NCI-H1092 (cell line): Measurements from ENCODE around the gene VTI1A.
A peak's percentile ranks its signal among the peaks of the same experiment; 100 is the strongest.

Experiments used
- DNase-seq: peaks from one replicate; lab custom pipeline; 2025; lab: John Stamatoyannopoulos, UW

VTI1A gene

DNA sequence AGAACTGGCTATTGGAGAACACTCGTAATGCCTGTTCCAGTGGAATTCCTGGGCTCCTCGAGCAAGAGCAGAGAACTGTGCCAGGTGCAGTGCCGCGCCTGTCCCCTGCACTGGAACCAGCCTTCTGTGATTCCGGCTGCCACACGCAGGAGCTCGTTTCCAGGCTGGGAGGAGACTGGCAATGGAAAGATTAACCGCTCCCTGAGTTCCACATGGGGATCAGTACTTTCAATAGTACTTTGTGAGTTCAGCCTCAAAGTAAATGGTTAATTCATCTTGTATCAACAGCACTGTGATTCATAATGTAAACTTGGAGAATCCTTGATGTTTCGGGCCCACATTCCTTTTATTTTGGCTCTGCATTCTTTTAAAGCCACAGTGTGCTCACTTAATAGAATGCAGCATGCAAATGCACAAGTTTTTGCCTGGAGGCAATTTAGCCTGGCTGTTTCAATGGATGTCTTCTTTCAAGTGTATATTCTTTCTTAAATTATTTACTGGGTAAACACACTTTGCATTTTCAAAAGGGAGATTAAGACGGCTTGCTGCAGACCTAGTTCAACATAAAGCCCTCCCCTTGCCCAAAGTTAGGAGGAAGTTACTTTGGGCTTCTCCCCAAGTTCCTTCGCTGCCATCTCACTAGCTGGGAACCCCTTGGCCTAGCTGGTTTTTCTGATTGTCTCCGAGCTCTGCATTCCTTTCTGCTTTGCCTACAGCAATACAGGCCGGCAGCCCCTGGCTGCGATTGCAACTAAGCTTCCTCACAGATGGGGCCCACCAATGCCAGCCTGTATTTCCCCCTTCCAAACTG is 364.9 kb downstream of the VTI1A start:
- DNase-seq = no peak

DNA sequence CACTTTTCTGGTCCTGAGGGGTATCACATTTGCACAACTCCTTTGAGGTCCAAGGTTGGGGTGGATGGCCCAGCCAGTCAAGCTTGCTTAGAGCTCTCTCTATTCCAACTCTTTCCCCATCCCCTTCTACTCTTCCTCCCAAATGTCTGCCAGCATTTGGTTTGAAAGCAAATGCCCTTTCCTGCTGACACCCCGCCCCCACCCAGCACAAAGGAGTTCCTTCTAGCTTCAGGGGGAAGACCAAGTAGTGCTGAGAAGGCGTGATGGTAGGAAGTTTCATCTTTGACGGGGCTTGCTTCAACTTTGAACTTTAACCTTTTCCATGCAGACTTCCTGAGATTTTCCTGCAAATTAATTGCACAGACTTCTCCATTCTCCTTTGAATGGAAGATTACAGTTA is 365.6 kb downstream of the VTI1A start:
- DNase-seq = no peak

GRCh38 chr10:112813866-112814591 is 367.0 kb downstream of the VTI1A start:
- DNase-seq = no peak

DNA sequence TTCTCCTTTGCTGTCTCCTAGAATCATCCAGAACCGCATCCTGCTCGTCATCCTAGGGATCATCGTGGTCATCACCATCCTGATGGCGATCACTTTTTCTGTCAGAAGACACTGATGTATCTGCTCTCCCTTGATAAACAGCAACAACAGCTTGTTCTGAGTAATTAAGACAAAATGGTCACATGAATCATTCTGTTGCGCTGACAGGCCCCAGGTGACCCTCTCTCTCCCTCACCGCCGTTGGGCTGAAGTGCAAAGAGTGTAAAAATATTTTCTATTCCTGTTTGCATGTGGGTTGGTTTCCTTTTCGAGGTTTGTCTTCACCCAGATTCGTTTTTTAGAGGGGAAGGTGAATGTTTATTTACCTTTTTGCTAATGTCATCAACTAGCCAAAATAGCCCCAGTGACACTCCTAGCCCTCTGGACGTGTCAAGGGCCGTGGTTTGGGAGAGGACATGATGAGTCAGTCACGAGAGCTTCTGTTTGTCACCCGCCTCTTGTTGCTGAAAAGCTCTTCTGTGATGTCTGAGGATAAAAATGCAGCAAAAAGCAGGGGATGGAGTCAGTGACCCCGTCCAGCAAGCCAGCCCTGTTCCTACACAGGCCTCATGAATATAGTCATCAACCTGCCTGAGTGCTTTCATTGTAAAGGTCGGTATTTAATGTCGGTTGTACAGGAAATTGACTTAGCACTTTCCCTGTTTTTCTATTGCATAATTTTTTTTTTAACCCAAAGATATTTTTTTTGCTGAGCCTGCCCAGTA is 368.4 kb downstream of the VTI1A start:
- DNase-seq = no peak

- DNase-seq = no peak
Observed at GRCh38 chr10:112816033-112816430, 369.0 kb downstream of the VTI1A start.

- no peak for DNase-seq
Observed at GRCh38 chr10:112816891-112817290, 369.9 kb downstream of the VTI1A start.

DNA sequence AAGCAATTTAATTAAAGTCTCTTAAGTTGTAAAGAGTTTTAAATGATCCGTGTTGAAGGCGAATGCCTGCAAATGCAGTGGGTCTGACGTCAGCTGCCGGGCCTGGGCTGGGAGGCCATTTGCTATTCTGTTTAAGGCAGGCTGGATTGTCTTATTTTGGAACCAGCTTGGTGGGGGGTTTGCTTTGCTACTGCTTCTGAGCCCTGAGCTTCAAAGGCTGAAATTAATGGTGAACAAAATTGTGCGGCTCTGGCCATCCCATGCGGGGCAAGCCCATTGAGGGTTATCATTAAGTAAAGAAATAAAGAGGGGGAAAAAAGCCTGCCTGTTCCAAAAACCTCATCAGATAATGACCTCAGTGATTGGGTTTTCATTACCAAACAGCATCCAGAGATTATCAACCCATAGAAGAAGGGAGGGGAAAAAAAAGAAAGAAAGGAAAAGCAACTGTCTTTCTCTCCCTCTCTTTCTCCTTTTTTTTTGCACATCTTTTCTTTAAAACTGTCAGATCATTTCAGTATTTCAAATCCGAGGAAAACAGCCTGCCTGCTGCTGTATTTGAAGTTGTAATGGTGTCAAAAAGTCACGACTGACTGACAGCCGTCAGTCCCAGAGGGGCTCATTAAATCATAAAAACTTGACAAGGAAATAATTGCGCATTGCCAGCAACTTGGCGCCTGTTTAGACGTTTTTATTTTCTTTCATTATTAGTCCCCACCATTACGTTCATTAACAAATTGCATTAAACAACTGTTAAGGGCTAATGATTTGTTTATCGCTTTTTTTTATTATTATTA is 371.2 kb downstream of the VTI1A start:
- DNase-seq = no peak

- no peak for DNase-seq
Observed at GRCh38 chr10:112819231-112819630, 372.2 kb downstream of the VTI1A start.

DNA sequence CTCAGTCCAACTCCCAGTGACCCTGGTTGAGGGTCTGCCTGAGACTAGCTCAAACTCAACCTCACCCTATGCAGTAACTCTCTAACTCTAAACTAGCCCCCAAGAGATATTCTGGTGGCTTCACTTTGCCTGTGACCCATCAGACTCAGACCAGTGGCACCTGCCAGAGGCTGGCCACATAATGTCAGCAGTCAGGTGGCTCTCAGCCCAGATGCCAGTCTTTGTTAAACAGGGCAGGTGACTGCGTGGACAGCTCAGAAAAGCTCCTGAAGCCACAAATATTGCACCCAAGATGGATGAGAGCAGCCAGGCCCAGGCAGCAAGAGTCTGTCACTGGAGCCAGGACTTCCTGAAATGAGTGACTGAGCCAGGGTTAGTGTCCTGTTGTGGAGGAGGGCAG is 373.3 kb downstream of the VTI1A start:
- no peak for DNase-seq

DNA sequence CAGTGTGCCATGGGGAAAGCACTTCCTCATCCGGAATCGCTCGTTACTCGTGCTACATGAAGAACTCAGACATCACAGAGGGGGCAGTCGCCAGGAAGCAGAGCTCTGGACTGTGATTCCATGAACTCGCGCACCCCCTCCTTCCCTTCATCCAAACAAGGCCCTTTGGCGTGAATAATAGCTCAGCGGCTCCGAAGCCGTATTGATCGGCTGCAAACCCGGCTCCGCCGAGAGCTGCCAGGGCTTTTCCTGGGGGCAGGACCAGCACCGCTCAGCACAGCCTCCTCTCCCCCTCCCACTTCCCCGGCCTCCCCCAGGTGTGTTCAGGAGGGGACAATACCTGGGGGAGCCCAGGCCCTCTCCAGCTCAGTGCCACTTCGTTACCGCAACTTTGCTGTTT is 374.0 kb downstream of the VTI1A start:
- no peak for DNase-seq

- DNase-seq = no peak
Observed at GRCh38 chr10:112821663-112822062, 374.6 kb downstream of the VTI1A start.

- no peak for DNase-seq
Observed at GRCh38 chr10:112823007-112823406, 376.0 kb downstream of the VTI1A start.

- no peak for DNase-seq
Observed at GRCh38 chr10:112823604-112824003, 376.6 kb downstream of the VTI1A start.

DNA sequence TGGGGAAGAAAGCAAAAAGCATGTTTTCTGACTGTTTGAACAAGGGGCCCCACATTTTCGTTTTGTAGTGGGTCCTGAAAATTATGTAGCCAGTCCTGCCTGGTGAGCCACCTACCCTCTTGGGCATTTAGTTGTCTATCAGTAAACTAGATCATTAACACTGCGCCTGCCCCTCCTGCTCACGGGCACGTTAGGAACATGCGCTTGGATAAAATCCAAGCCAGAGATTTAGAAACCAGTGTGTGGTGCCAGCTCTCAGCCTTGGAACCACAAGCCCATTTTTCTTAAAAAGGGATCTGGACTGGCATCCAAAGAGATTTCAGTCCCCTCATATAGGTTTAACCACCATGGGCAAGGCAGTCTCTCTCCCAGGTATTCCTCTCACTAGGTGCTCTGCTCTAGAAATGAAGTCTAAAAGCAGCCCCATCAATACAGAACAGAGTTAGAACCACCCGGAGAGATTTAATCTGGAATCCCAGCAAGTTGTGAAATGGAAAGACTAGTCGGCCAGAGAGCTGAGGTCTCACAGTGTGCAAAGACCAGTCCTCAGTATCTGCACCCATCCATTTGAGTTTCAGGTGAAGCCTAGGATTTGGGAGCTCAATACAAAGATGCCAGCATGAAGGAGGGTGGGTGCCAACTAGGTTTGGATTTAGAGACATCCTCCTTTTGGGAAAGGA is 379.1 kb downstream of the VTI1A start:
- no peak for DNase-seq

- no peak for DNase-seq
Observed at GRCh38 chr10:112827086-112827485, 380.1 kb downstream of the VTI1A start.

DNA sequence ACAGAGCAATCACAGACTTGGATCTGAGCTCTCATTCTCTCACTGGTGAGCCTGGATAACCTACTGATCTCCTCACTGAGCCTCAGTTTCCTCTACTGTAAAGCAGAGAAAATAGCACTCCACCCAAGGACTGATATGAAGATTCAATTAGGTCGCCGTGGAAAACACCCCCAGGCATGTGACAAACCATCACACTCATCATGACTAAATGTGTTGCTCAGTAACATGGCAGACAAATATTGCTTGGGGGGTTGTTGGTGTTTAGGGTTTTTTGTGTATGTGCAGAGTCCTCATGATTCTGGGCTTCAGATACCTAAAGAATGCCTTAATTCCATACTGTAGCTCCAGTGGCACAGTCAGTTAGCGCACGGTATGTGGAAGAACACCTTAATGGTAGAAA is 380.9 kb downstream of the VTI1A start:
- DNase-seq = no peak

DNA sequence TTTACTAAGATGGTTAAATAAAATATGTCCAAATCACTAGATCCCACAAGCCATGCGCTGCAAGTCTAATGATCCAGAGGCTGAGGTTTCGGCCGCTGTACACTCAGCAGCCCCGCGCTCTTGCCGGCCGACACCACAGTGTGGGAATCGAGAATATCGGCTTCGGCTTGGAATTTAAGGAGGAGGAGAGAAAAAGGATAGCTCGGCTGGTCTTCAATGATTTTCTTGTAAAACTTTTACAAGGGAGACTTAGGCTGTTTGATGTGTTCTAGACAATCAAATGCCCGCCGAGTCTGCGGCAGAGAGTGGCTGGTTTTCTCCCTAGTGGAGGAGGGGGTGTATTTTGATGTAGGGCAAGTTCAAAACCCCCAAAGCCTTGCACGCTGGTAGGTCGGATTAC is 384.8 kb downstream of the VTI1A start:
- no peak for DNase-seq

DNA sequence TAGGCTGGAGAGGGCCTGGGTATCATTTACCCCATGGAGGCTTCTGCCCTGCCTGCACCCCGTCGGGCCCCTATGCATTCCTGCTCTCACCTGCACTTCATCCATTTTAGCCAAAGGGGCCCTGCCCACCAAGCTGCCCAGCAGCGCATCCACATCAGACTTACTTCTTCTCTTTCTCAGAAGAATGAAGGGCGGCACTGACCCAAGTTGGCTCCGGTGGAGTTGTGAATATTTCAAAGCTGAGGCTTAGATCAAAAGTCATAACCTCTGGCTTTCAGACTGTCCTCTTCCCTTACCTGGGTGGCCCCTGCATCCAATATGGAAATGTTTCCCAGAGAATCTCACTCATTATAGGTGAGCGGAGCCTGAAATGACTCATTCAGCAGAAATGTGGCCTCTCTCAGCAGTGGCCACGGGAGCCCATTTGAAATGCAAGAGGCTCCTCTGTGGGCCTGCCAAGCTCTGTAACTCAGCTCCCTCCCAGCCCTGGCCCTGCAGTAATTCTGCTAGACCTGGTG is 385.4 kb downstream of the VTI1A start:
- DNase-seq = no peak

DNA sequence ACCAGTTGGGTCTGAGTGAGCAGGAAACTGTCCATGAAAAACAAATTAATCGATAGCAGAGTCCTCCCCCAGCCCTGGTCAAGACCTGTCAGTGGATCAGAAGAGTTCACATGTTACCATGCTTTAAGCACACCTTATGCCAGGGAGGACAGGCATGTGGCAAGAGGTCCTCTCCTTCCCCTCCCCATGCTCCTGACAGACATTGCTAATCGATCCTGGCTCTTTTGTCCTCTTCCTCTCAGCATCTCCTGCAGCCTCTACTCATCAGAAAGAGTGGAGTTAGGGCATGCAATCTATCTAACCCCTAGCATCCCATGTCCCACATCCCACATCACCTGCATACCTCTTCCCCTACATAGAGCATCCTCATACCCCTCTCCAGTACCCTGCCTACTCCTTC is 385.9 kb downstream of the VTI1A start:
- DNase-seq = no peak

DNA sequence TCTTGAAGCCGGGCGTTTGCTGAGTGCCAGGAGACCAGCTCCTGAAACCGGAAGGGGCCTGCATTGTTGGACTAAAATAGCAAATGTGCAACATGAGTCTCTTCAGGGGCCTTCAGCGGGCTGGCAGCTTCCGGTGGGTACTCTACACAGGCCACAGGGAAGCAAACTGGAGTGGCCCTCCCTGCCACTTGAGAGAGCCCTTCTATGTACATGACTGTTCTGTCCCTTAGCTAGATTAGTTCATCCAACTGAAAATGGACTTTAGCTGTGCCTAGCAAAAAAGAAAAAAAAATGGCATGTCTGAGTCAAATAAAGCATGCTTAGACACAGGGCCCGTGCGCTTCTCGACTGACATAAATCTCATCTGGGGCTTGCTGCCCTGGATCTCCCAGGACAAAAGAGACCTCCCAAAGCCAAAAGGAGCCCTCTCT is 387.8 kb downstream of the VTI1A start:
- DNase-seq = peak; percentile 11

- DNase-seq = no peak
Observed at GRCh38 chr10:112835217-112835715, 388.3 kb downstream of the VTI1A start.
